HCT116 (cell line): Measurements from ENCODE around the gene FXYD1. TPM values are rescaled to one million over a fixed set of nuclear protein-coding genes. Genes with fewer than 3 reads are reported as not detected.

ENCODE experiments used
- ATAC-seq: fragments of 200-7000 bp; cut with Tn5 transposase; 2 replicates; pipeline ENCODE4 v1.9.1; 2020; ENCODE audit warnings: mild to moderate bottlenecking, moderate library complexity
- BruUV-seq: library from RNA; stranded (reverse); fragments of 400-500 nt; replicated peaks from 2 replicates; lab custom pipeline; 2021; lab: Mats Ljungman, UMichigan
- CTCF ChIA-PET: fragments of 300-600 bp; sonication (Branson Sonifier 250); formaldehyde crosslinking; loops from one replicate; lab custom pipeline; 2021; ENCODE audit warnings: antibody characterized with exemption; lab: Charles Lee
- POLR2A ChIA-PET: fragments of 300-600, 350-600 bp; sonication (Branson Sonifier 250); formaldehyde crosslinking; loops from one replicate; lab custom pipeline; 2021; ENCODE audit warnings: antibody characterized with exemption; lab: Charles Lee
- RAD21 ChIA-PET, 2 experiments: fragments of 300-600 bp; sonication (Branson Sonifier 250); formaldehyde crosslinking; loops; one replicate each; lab custom pipeline; 2023; ENCODE audit warnings: low total read pairs in 2 of 2; ENCODE audit not compliant: uncharacterized antibody in 2 of 2, unreplicated experiment in 2 of 2, low non-redundant PET in 1 of 2; lab: Charles Lee
- DNase-seq: peaks from one replicate; pipeline ENCODE4 v3.0.0-alpha.2; 2010; ENCODE audit warnings: low read depth, low spot score
- H2AFZ ChIP-seq: fragments of 200-600 bp; shearing (Covaris generic), sonication (generic); 2 replicates; pipeline ENCODE4 v1.6.1; 2017; ENCODE audit warnings: low read depth, mixed run types, mixed read lengths, antibody characterized with exemption, low read length; ENCODE audit not compliant: poor library complexity, severe bottlenecking
- H3K27ac ChIP-seq: 2 replicates; pipeline ENCODE4 v1.5.1; 2012; ENCODE audit warnings: low read depth, low read length
- H3K27me3 ChIP-seq: fragments of 200-600 bp; sonication (generic); 2 replicates; pipeline ENCODE4 v1.6.1; 2016; ENCODE audit warnings: mixed run types, low read length, mixed read lengths; ENCODE audit not compliant: insufficient read depth
- H3K36me3 ChIP-seq, 2 experiments: fragments of 200-500 bp in 1 of 2; fragments of 200-600 bp in 1 of 2; sonication (Bioruptor generic) in 1 of 2; sonication (generic) in 1 of 2; 2 replicates each; pipeline versions ENCODE4 v1.5.1 to v1.6.1; 2014 to 2016; ENCODE audit warnings: low read length in 2 of 2, inconsistent platforms in 1 of 2, mixed read lengths in 1 of 2, mixed run types in 1 of 2; ENCODE audit not compliant: insufficient read depth in 2 of 2, control insufficient read depth in 1 of 2
- H3K4me1 ChIP-seq, 2 experiments: fragments of 200-600 bp in 1 of 2; sonication (generic) in 1 of 2; 2 replicates each; pipeline versions ENCODE4 v1.5.1 to v1.6.1; 2012 to 2017; ENCODE audit warnings: low read length in 2 of 2, inconsistent platforms in 1 of 2, mild to moderate bottlenecking in 1 of 2, mixed read lengths in 1 of 2, mixed run types in 1 of 2, moderate library complexity in 1 of 2; ENCODE audit not compliant: insufficient read depth in 2 of 2, control insufficient read depth in 1 of 2
- H3K4me2 ChIP-seq: fragments of 200-600 bp; sonication (generic); 2 replicates; pipeline ENCODE4 v1.6.1; 2017; ENCODE audit warnings: mixed run types, low read length, mixed read lengths
- H3K4me3 ChIP-seq, 2 experiments: fragments of 200-600 bp in 1 of 2; sonication (generic) in 1 of 2; replicated peaks in 1 of 2; 2 replicates each; pipeline ENCODE4 v1.5.1; 2011 to 2016; ENCODE audit warnings: low read length in 2 of 2, control low read depth in 1 of 2, low read depth in 1 of 2, mild to moderate bottlenecking in 1 of 2, mixed read lengths in 1 of 2, mixed run types in 1 of 2
- H3K79me2 ChIP-seq: fragments of 200-600 bp; sonication (generic); 2 replicates; pipeline ENCODE4 v1.6.1; 2017; ENCODE audit warnings: mild to moderate bottlenecking, mixed run types, low read length, moderate library complexity, mixed read lengths; ENCODE audit not compliant: insufficient read depth
- H3K9ac ChIP-seq: fragments of 200-600 bp; sonication (generic); 2 replicates; pipeline ENCODE4 v1.6.1; 2016; ENCODE audit warnings: low read length, mixed read lengths
- H3K9me2 ChIP-seq: fragments of 200-600 bp; sonication (generic), shearing (Covaris generic); 2 replicates; pipeline ENCODE4 v1.6.1; 2017; ENCODE audit warnings: mixed run types, mild to moderate bottlenecking, moderate library complexity; ENCODE audit not compliant: insufficient read depth
- H3K9me3 ChIP-seq, 2 experiments: fragments of 200-500 bp in 1 of 2; fragments of 200-600 bp in 1 of 2; sonication (Bioruptor generic) in 1 of 2; sonication (generic) in 1 of 2; 2 replicates each; pipeline ENCODE4 v1.6.1; 2014 to 2017; ENCODE audit warnings: low read length in 2 of 2, mixed read lengths in 2 of 2, inconsistent platforms in 1 of 2, low read depth in 1 of 2, mild to moderate bottlenecking in 1 of 2, mixed run types in 1 of 2, moderate library complexity in 1 of 2; ENCODE audit not compliant: control insufficient read depth in 1 of 2, insufficient read depth in 1 of 2
- H4K20me1 ChIP-seq: fragments of 200-600 bp; sonication (generic), shearing (Covaris generic); 2 replicates; pipeline ENCODE4 v1.6.1; 2017; ENCODE audit warnings: mixed run types, mild to moderate bottlenecking, moderate library complexity; ENCODE audit not compliant: insufficient read depth
- EGR1 ChIP-seq: IDR thresholded peaks from 2 replicates; pipeline ENCODE4 v1.6.1; 2012; ENCODE audit warnings: low read depth
- EZH2phosphoT487 ChIP-seq: fragments of 200-600 bp; IDR thresholded peaks from 2 replicates; pipeline ENCODE4 v1.6.1; 2018; ENCODE audit warnings: antibody characterized with exemption, borderline replicate concordance
- FOSL1 ChIP-seq: IDR thresholded peaks from 2 replicates; pipeline ENCODE4 v1.6.1; 2012; ENCODE audit warnings: low read depth
- MAX ChIP-seq: IDR thresholded peaks from 2 replicates; pipeline ENCODE4 v1.6.1; 2012
- POLR2A ChIP-seq: IDR thresholded peaks from 2 replicates; pipeline ENCODE4 v1.7.0; 2011; ENCODE audit warnings: borderline replicate concordance; ENCODE audit not compliant: insufficient read depth, insufficient read length; ENCODE audit errors: extremely low read depth
- POLR2AphosphoS5 ChIP-seq: IDR thresholded peaks from 2 replicates; pipeline ENCODE4 v1.6.1; 2011; ENCODE audit warnings: mild to moderate bottlenecking, low read depth, low read length, moderate library complexity
- RAD21 ChIP-seq: IDR thresholded peaks from 2 replicates; pipeline ENCODE4 v1.6.1; 2012; ENCODE audit warnings: low read depth, mild to moderate bottlenecking
- SP1 ChIP-seq: IDR thresholded peaks from 2 replicates; pipeline ENCODE4 v1.6.1; 2012; ENCODE audit warnings: low read depth
- SRF ChIP-seq: IDR thresholded peaks from 2 replicates; pipeline ENCODE4 v1.6.1; 2012; ENCODE audit warnings: low read depth
- ZNF274 ChIP-seq: fragments of 200-500 bp; sonication (Bioruptor generic); IDR thresholded peaks from 2 replicates; pipeline ENCODE4 v1.6.1; 2014; ENCODE audit warnings: mild to moderate bottlenecking, low read depth, low read length, inconsistent platforms
- intact Hi-C: fragments of 100-400 bp; cut with micrococcal nuclease; formaldehyde crosslinking; loops from 2 replicates; pipeline ENCODE4 v1.10.0; 2022
- total RNA-seq: library from RNA; stranded (reverse); gene quantifications from one replicate; pipeline ENCODE4 v1.2.1, GENCODE V29; 2021; ENCODE audit not compliant: unreplicated experiment
- TF ChIP-seq, protein P1 (sequence below): IDR thresholded peaks from 2 replicates; pipeline ENCODE4 v1.6.1; 2011; ENCODE audit warnings: mild to moderate bottlenecking, low read length, moderate library complexity; ENCODE audit not compliant: insufficient replicate concordance; ENCODE audit errors: extremely low read depth

FXYD1 gene
- total RNA-seq, 1 experiment from 2014 or later = 7.8 TPM

GRCh38 chr19:35165200-35166058, 26.8 kb downstream of the FXYD1 start:
- Histone ChIP-seq H3K4me3 (no peak overlapping the region), H3K9ac (peak overlapping the region; percentile 58; the same call in 1 of the 2 replicates), H3K4me1 (peaks cover 42 to 84% of the 10 kb centered on the region in 2 experiments), H3K4me2 (peak overlapping the region; percentile 77), H3K9me3 (peaks cover 0 to 4% of the 10 kb centered on the region in 2 experiments; a peak in 1 of 4 replicates), H3K9me2 (no peaks in the 10 kb centered on the region)
- no peak for DNase-seq
- ATAC-seq = no peak
- RAD21 ChIA-PET = no interaction called here
- TF ChIP-seq EGR1 (no peak), RAD21 (no peak), MAX (no peak)
- TF ChIP-seq, all 23 proteins: peak for 0
- no peaks in the 10 kb centered on the region for H4K20me1 ChIP-seq
- H3K36me3 ChIP-seq = peaks cover 7 to 34% of the 10 kb centered on the region in 2 experiments; a peak in 3 of 4 replicates
- intact Hi-C loops = no loop called here
- no TSS peak for BruUV-seq
- H3K27me3 ChIP-seq = no peaks in the 10 kb centered on the region
- H2AFZ ChIP-seq = no peak overlapping the region
- CTCF ChIA-PET = no interaction called here
- POLR2A ChIA-PET = no interaction called here
- H3K79me2 ChIP-seq = no peaks in the 10 kb centered on the region
- H3K27ac ChIP-seq = peak overlapping the region; percentile 34; the same call in 1 of the 2 replicates

- CTCF ChIA-PET = no interaction called here
- Histone ChIP-seq H3K27ac (0 out of 2 replicates have a peak overlapping the region, but pooled peaks have one; percentile 12), H3K4me3 (no peak overlapping the region), H3K4me2 (peak overlapping the region; percentile 10), H3K79me2 (no peaks in the 10 kb centered on the region), H3K9me2 (no peaks in the 10 kb centered on the region), H2AFZ (no peak overlapping the region), H3K4me1 (peaks cover 42 to 78% of the 10 kb centered on the region in 2 experiments), H4K20me1 (no peaks in the 10 kb centered on the region), H3K9me3 (peaks cover 0 to 4% of the 10 kb centered on the region in 2 experiments; a peak in 1 of 4 replicates), H3K27me3 (no peaks in the 10 kb centered on the region), H3K36me3 (peaks cover 4 to 27% of the 10 kb centered on the region in 2 experiments; a peak in 3 of 4 replicates), H3K9ac (no peak overlapping the region)
- POLR2A ChIA-PET = interaction anchor here (1.2 kb wide), 1 partner anchor 11 kb away, joined by 3 read pairs; no protein-coding TSS in a partner anchor
- ATAC-seq (no peak), DNase-seq (no peak)
- no TSS peak for BruUV-seq
- RAD21 ChIA-PET = no interaction called here
- intact Hi-C loops = no loop called here
- TF ChIP-seq POLR2AphosphoS5 = no peak
- no peak for TF ChIP-seq SRF
- TF ChIP-seq, protein P1, sequence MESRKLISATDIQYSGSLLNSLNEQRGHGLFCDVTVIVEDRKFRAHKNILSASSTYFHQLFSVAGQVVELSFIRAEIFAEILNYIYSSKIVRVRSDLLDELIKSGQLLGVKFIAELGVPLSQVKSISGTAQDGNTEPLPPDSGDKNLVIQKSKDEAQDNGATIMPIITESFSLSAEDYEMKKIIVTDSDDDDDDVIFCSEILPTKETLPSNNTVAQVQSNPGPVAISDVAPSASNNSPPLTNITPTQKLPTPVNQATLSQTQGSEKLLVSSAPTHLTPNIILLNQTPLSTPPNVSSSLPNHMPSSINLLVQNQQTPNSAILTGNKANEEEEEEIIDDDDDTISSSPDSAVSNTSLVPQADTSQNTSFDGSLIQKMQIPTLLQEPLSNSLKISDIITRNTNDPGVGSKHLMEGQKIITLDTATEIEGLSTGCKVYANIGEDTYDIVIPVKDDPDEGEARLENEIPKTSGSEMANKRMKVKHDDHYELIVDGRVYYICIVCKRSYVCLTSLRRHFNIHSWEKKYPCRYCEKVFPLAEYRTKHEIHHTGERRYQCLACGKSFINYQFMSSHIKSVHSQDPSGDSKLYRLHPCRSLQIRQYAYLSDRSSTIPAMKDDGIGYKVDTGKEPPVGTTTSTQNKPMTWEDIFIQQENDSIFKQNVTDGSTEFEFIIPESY = no peak
- no peak for TF ChIP-seq MAX
- TF ChIP-seq EZH2phosphoT487 = no peak
- no peak for TF ChIP-seq ZNF274
- no peak for TF ChIP-seq POLR2A
- no peak for TF ChIP-seq EGR1
- no peak for TF ChIP-seq FOSL1
- TF ChIP-seq SP1 = no peak
Measured at GRCh38 chr19:35166100-35167063, 27.8 kb downstream of the FXYD1 start.
